Loucy (cell line): ENCODE results near the gene VPS8.

Source experiments
- CTCF ChIP-seq: fragments of 200-600 bp; sonication (generic); conservative IDR thresholded peaks from 2 replicates; pipeline ENCODE4 v1.5.1; 2014; ENCODE audit warnings: mild to moderate bottlenecking, antibody characterized with exemption, low read length
- EZH2phosphoT487 ChIP-seq: fragments of 200-600 bp; IDR thresholded peaks from 2 replicates; pipeline ENCODE4 v1.6.1; 2018; ENCODE audit warnings: antibody characterized with exemption, mild to moderate bottlenecking, moderate library complexity, borderline replicate concordance

GRCh38 chr3:185094697-185095096, 282.7 kb downstream of the VPS8 start:
- TF ChIP-seq CTCF: no peak
- no peak for TF ChIP-seq EZH2phosphoT487
